Activated T-cell treated with anti-CD3 and anti-CD28 coated beads for 48 hours (primary cell): ENCODE data around the gene PRODH2.

Source experiments
- DNase-seq: peaks from one replicate; pipeline ENCODE4 v3.0.0-alpha.2; 2020; ENCODE audit warnings: low read depth

The PRODH2 gene

DNA sequence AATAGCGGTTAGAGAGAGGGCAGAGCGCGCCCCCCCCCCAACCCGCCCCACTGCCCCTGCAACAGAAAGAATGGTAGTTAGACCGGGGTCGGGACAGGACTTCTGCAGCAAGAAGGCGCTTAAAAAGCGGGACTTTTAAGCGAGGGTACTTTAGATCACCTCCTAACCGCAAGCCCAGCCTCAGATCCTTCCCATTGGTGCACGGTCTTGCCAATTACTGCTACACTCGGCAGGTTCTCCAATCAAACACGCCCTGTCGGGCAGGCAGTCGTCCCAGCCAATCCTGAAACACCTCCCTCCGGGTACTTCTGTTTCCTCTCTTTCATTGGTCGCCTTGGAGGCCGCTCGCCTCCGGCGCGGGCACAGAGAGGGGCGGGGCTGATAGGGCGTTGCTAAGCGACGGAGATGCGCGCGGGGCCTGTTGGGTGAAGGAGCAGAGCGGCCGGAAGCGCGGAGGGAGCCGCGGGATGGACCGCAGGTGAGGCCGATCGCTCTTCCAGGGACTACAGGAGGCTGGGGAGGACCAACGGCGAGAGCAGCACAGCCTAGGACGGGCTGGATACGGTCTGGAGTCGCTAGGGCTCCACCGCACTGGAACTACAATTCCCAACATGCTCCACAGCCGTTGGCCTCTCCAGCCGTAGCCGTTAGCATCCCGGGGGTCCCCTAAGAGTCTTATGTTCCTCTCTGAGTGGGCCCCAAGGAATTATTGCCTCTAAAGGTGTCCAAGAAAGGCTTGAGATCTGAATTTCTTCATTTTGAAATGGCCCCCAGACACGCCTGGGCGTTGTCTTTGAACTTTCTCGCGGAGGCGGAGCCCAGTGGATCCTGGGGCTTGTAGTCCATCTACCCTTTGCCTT lies 54.7 kb downstream of the PRODH2 start, which contains the start of gene PROSER3:
PROSER3 (plus strand) TSS at position 428 of the 860 bp plus-strand sequence; CDS start at position 468, 40 bp downstream.
- peak; percentile 98 for DNase-seq

DNA sequence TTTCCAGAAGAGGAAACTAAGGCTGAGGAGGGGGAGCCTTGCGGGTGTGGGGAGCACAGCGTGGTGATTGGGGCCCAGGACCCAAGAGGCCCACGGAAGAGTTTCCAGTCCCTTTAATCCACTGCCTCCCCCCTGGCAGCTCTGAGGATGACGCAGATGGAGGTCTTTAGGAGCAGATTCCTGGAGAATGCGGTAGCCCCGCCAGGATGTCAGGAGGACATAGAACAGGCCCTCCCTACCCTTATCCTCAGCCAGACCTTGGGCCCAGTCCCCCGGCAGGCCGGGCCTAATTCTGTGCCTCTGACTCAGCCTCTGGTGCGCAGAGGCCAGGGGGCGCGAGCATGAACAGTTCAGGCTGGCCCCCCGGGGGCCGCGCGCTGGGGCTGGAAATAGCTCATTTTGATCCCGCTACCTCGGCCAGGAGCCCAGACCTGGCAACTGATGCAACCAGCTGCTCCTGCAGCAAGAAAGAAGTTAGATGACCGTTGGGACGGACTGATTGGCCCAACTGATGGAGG lies 55.4 kb downstream of the PRODH2 start:
- DNase-seq, result no peak

DNA sequence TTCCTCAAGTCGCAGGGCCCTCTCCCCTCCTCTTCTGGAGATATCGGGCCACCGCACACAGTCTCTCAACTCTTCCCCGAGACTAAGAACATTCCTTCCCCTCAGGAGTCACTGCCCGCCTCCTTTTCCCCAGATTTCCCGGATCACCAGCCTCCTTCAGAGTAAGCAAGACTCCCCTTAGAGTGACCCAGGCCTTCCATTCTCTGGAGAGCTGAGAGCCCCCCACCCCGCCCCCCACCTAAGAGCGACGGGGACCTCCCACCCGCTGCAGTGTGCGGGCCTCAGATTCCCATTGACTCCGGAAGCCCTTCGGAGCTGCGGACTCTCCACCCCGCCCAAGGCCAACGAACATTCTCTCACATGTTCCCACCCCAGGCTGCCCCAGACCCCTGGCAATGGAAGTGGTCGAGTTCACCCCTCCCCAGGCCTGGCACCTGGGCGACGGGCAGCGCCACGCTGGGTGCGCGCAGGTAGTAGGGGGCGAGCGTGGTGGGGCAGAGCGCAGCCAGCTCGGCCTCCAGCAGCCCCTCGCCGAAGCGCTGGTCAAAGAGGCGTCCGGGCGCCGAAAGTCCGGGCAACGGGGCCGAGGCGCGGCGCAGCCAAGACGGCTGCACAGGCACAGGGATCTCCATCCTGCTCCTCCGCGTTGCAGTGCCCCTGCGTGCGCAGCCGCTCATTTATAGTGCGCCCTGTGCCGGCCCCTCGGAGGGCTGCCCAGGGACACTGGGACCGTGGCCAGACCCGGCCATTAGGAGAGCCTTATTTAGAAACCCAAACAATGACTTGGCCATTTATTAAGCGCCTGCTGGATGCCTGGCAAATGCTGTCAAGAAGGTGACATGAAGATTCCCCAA lies 56.0 kb downstream of the PRODH2 start, which contains the start of gene HSPB6:
HSPB6 (minus strand) TSS at position 653 of the 854 bp plus-strand sequence; CDS start at position 632, 21 bp downstream.
- no peak for DNase-seq

DNA sequence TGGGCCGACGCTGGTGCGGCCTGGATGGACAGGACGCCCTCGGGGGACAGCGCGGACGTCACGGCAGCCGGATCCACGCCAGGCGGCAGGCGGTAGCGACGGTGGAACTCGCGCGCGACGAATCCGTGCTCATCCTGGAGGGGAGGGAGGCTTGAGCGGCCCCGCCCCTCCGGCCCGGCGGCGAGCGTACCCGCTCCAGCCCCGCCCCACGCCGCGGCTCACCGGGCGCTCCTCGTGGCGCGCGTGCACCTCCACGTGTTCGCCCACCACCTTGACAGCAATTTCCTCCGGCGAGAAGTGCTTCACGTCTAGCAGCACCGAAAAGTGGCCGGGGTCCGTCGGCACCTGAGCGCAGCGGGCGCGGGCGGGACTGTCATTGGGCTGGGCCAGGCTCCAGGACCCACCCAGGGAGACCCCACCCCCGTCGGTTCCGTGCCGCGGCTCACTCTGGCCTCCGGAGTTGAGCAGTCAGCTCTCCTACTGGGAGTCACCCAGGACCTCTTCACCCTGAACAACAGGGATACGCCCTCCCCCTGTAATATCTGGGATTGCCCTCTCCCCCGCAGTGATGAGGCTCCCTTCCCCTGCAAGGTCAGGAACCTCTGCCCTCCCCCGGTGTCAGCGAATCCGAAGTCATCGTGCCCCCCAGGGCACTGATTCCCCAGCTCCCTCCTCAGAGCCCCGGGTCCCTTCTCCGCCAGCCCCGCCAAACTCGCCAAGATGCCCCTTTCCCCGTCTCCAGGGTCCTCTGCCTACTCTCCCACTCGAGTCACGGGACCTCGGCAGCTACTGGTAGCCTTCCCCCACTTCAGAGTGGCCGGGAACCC lies 56.9 kb downstream of the PRODH2 start:
- peak; percentile 59 for DNase-seq

DNA sequence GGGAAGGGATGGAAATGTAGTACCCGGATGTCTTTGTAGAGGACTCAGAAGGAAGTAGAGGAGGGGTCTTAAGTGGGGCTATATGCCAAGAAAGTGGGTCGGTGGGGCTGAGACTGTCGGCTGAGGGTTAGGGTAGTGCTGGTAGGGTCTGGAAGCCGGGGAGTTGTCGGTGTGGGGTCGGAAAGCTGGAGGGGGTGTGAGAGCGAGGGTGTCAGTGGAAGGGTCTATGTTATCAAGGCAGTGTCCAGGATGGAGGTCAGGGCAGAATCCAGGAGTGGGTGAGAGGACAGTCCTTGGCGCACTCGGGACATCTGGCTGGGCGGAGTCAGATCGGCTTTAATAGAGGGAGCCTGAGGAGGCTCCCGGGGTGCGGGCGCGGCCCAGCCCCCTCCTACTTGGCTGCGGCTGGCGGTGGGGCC lies 57.5 kb downstream of the PRODH2 start:
- no peak for DNase-seq

DNA sequence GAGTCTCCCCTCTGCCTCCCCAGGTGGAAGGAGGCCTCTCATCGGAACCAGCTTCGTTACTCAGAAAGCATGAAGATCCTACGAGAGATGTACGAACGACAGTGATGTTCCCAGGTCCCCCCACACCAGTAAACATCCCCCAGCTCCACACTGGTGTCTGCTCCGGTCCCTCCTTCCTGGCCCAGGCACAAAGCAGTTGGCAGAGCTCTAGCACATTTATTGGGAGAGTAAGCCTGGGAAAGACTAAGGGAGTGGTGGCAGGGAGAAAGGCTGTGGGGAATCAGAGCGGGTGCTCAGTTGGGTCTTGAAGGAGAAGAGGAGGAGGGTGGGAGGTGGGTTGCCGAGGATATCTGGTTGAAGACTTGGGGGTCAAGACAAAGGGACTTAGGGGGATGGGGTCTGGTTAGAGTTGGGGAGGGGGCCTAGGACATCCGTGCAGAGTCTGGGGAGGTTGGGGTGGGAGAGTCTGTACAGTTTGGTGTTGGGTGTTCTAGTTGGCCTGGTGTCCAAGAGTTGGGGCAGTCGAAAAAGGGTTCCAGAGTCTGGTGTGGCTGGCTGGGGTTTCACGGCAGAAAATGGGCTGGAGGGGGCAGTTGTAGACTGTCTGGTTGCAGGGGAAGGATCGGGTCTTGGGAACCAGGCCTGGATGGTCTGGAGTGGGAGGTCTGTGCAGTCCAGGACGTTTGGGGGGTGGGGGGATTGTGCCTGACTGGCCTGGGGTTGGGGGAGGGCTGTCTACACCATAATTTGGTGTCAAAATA lies 58.1 kb downstream of the PRODH2 start:
- DNase-seq, result no peak

DNA sequence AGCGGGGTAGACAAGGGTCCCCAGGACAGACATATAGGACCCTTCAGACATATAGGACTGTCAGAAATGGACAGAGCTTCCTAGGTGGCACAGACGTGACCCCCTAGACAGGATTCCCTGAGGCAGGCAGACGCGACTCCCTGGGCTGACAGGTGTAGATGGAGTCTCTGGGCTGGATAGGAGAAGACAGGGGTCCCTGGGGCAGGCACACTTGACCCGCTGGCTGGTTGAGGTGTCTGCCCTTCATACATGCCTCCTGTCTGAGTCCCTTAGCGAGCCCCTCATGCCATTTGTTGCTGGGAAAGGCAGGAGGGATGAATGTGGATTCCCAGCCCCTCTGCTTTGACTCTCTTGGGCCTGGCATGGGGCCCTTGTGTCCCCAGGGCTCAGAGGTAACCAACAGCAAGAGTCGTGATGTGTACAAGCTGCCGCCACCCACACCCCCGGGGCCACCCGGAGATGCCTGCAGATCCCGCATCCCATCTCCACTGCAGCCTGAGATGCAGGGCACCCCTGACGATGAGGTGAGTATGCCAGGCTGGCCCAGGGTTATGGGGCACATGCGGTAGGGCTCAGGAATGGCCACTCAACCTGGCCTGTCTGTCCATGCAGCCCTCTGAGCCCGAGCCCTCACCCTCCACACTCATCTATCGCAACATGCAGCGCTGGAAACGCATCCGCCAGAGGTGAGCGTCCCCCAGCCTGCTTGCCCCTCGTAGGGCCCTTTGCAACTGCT lies 58.8 kb downstream of the PRODH2 start:
- DNase-seq, result no peak

DNA sequence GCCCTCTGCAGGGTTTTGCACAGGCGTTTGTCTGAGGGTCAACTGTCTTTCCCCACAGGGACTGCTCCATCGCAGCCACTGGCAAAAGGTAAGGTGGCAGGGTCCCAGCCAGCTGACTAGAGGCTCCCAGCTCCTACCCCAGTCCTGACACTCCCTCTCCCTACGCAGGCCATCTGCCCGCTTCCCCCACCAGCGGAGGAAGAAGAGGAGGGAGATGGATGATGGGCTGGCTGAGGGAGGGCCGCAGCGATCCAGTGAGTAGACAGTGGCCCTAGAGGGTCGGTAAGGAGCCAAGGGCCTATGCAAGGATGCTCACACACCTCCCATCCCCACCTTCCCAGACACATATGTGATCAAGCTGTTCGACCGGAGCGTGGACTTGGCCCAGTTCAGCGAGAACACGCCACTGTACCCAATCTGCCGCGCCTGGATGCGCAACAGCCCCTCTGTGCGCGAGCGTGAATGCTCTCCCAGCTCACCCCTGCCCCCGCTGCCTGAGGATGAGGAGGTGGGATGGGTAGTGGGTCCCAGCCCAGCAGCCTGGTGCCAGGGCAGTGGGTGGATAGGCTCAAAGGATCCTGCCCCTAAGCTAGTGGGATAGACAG lies 59.8 kb downstream of the PRODH2 start:
- DNase-seq, result no peak

DNA sequence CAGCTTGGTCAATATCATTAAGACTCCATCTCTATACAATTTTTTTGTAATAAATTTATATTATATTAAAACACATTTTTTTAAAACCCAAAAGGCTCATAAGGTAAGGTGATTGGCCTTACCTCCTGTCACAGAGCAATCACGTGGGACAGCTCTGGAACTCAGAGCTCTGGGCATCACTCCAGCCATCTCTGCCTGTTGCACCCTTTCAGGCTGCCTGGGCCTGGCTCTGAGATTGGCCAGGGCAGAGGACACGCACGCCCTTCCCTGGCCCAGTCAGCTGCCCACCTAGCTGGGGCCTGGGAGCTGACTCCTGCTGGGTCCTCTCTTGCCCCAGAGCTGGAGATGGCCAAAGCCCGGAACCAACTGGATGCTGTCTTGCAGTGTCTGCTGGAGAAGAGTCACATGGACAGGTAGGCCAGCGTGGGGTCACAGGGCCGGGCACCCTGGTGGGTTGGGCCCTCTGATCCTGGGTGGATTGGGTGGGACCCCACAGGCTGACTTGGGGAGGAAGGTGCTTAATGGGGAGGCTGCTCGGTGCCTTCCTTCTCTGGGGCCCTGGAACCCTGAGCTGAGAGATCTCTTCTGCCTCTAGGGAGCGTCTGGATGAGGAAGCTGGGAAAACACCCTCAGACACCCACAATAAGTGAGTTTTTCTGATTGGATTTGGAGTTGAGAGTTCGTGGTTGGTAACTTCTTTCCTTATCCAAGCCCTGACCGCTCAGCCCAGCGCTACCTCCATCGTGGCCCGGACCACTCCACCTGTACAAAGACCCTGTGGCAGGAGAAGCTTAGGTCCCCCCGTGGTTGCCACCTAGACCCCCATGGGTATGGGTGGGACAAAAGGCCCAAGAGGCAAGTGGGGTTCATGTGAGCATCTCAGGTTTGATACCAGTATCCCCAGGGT lies 60.6 kb downstream of the PRODH2 start:
- no peak for DNase-seq

DNA sequence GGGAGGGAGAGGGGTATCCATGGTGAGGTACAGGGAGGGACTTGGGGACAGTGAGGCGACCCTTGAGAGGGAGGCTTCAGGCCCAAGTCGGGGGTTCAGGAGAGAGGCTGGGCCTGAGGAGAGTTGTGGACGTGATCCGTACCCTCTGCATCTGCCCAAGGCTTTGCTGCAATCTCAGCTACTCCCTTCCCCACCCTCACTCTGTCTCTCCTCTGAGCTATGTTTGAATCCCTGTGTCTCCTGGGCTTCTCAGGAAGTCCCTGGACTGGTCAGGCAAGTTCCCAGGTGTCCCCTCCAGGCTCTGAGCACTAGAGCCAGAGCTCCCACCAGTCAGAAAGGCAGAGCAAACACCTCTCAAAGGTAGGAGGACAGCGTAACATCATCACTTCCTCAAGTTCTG lies 62.5 kb downstream of the PRODH2 start:
- DNase-seq, result no peak
